ENCODE measurements around the gene TCAF1.

Gene TCAF1

DNA sequence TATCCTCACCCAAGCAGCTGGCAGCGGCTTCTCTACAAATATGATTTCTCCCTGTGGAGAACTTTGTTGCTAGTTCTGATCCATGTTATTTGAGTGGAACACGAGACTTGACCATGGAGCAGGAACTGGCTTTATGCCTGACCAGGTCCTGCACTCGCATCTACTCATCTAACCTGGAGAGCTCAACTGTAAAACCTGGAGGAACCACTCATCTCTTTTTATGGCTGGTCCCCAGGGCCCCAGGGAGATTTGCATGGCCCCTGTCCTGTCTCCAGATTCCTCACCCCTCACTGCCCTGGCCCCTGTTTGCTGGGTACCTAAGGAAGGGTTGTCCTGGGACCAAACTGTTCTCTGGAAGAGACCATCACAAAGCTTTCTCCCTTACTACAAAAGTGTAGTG, 16.0 kb downstream of the TCAF1 start:
- no peak for TF ChIP-seq REST (IDR thresholded peaks at IDR 0.05; ENCODE audit: low read depth)
- no peak for TF ChIP-seq YY1 (IDR thresholded peaks at IDR 0.05; ENCODE audit: low read depth)

- no peak for TF ChIP-seq EP300 (IDR thresholded peaks at IDR 0.05; ENCODE audit: borderline replicate concordance)
- TF ChIP-seq TAF1 (IDR thresholded peaks at IDR 0.05; ENCODE audit: low read depth), result no peak
- no peak for TF ChIP-seq EGR1 (IDR thresholded peaks at IDR 0.05)
- TF ChIP-seq YY1 (IDR thresholded peaks at IDR 0.05; ENCODE audit: low read depth), result no peak
- no peak for TF ChIP-seq CEBPB (IDR thresholded peaks at IDR 0.05)
- TF ChIP-seq REST (IDR thresholded peaks at IDR 0.05; ENCODE audit: low read depth), result no peak
- TF ChIP-seq FOXM1 (IDR thresholded peaks at IDR 0.05; ENCODE audit: borderline replicate concordance, low read depth), result no peak
- no peak for TF ChIP-seq NFIC (IDR thresholded peaks at IDR 0.05)
- TF ChIP-seq CREB1 (IDR thresholded peaks at IDR 0.05; ENCODE audit: low read depth), result no peak
- TF ChIP-seq TEAD4 (IDR thresholded peaks at IDR 0.05), result no peak
- no peak for TF ChIP-seq RAD21 (IDR thresholded peaks at IDR 0.05; ENCODE audit: low read depth)
- TF ChIP-seq, protein P1, sequence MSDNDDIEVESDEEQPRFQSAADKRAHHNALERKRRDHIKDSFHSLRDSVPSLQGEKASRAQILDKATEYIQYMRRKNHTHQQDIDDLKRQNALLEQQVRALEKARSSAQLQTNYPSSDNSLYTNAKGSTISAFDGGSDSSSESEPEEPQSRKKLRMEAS (IDR thresholded peaks at IDR 0.05), result no peak
- no peak for TF ChIP-seq ZBTB7A (IDR thresholded peaks at IDR 0.05; ENCODE audit: low read depth)
- no peak for TF ChIP-seq TCF12 (IDR thresholded peaks at IDR 0.05; ENCODE audit: low read depth)
- no peak for TF ChIP-seq USF1 (IDR thresholded peaks at IDR 0.05)
Observed at GRCh38 chr7:143884969-143885559, 16.9 kb downstream of the TCAF1 start.

DNA sequence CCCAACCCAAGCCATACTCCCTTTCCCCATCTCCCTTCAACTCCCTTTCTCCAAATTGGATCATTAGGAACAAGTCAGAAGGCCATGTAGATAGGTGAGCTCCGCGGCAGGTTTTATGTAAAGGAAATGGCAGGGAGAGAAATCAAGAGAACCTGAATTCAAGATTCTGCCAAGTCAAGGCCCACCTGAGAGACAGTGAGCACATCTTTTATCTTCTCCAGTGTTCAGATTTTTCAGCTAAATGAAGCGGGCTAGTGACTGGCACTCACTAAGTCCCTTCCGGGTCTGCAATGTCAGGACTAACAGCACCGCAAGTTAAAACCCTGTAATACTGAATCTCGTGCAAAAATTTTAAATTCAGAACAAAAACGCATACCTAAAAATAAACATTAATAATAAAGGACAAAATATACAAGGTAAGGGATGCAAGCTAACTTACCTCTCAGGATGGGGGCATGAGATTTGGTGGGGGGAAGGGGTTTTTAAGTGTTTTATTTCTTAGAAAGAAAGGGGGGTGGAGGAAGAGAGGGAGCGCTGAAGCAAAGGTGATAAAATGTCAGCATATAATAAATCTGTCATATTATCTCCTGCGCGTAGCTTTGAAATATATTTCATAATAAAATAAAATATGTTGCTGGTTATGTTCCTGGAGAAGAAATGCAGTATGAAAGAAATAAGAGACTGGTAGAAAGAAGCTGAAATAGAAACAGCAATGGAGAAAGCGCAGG, 17.6 kb downstream of the TCAF1 start:
- TF ChIP-seq FOXM1 (IDR thresholded peaks at IDR 0.05; ENCODE audit: borderline replicate concordance, low read depth) (no peak), EP300 (IDR thresholded peaks at IDR 0.05; ENCODE audit: borderline replicate concordance) (no peak), RAD21 (IDR thresholded peaks at IDR 0.05; ENCODE audit: low read depth) (no peak), NFIC (IDR thresholded peaks at IDR 0.05) (no peak), EGR1 (IDR thresholded peaks at IDR 0.05) (no peak), ZBTB7A (IDR thresholded peaks at IDR 0.05; ENCODE audit: low read depth) (no peak), CREB1 (IDR thresholded peaks at IDR 0.05; ENCODE audit: low read depth) (no peak), CEBPB (IDR thresholded peaks at IDR 0.05) (no peak), TEAD4 (IDR thresholded peaks at IDR 0.05) (no peak), USF1 (IDR thresholded peaks at IDR 0.05) (no peak), YY1 (IDR thresholded peaks at IDR 0.05; ENCODE audit: low read depth) (no peak), REST (IDR thresholded peaks at IDR 0.05; ENCODE audit: low read depth) (no peak), TCF12 (IDR thresholded peaks at IDR 0.05; ENCODE audit: low read depth) (no peak), TAF1 (IDR thresholded peaks at IDR 0.05; ENCODE audit: low read depth) (no peak)
- TF ChIP-seq, protein P1 (IDR thresholded peaks at IDR 0.05), result no peak

DNA sequence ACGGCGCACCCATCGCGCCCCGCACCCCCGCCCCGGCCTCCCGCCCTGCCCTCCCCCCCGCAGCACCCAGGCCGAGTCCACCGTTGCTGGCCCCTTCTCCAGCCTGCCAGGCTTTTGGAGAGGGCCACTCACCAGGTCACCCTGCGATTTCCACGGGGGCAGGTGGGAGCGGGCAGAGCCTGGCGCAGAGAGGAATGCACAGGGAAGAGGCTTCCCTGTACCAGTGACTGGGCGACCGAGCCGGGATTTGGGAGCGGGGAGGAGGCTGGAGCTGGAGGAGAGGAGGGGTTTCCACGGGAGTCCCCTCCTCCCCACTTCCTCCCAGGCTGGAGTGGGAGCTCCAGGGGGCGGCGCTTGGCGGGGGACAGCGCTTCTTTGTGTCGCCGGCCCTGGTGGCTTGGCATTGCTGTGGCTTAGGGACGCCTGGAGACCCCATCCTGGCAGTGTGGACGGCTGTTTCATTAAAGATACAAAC, 19.3 kb downstream of the TCAF1 start:
- TF ChIP-seq NFIC (IDR thresholded peaks at IDR 0.05) (no peak), EGR1 (IDR thresholded peaks at IDR 0.05) (no peak), CEBPB (IDR thresholded peaks at IDR 0.05) (no peak), RAD21 (IDR thresholded peaks at IDR 0.05; ENCODE audit: low read depth) (no peak), FOXM1 (IDR thresholded peaks at IDR 0.05; ENCODE audit: borderline replicate concordance, low read depth) (no peak), CREB1 (IDR thresholded peaks at IDR 0.05; ENCODE audit: low read depth) (no peak), EP300 (IDR thresholded peaks at IDR 0.05; ENCODE audit: borderline replicate concordance) (no peak), TEAD4 (IDR thresholded peaks at IDR 0.05) (no peak), TCF12 (IDR thresholded peaks at IDR 0.05; ENCODE audit: low read depth) (no peak), YY1 (IDR thresholded peaks at IDR 0.05; ENCODE audit: low read depth) (no peak), TAF1 (IDR thresholded peaks at IDR 0.05; ENCODE audit: low read depth) (no peak)
- TF ChIP-seq, protein P1 (IDR thresholded peaks at IDR 0.05), result no peak

All from Ishikawa (cell line).